ENCODE measurements around the gene TMEM144.

GRCh38 chr4:158176776-158177175, 33.5 kb upstream of the TMEM144 start:
- TF ChIP-seq EP300 (IDR thresholded peaks at IDR 0.05) (no peak), CTCF (IDR thresholded peaks at IDR 0.05) (no peak)
